ENCODE results near the gene ZCWPW2.
A peak's percentile ranks its signal among the peaks of the same experiment; 100 is the strongest.

ZCWPW2 gene

GRCh38 chr3:28462866-28463265, 114.3 kb downstream of the ZCWPW2 start:
- no peak for TF ChIP-seq CTCF (IDR thresholded peaks at IDR 0.05; ENCODE audit: insufficient read depth, low read length, poor library complexity, severe bottlenecking)
- DNase-seq (ENCODE audit: extremely low read depth, insufficient read length), result no peak
- Histone ChIP-seq H3K27me3 (replicated peaks; ENCODE audit: control insufficient read depth, insufficient read depth, low read length) (no peaks in the 10 kb centered on the region), H3K36me3 (ENCODE audit: control insufficient read depth, insufficient read depth, low read length) (no peaks in the 10 kb centered on the region), H3K4me3 (replicated peaks; ENCODE audit: low read depth, low read length) (no peak overlapping the region)

GRCh38 chr3:28467414-28467813, 118.9 kb downstream of the ZCWPW2 start:
- no peak for TF ChIP-seq CTCF (IDR thresholded peaks at IDR 0.05; ENCODE audit: insufficient read depth, low read length, poor library complexity, severe bottlenecking)
- Histone ChIP-seq H3K36me3 (ENCODE audit: control insufficient read depth, insufficient read depth, low read length) (no peaks in the 10 kb centered on the region), H3K4me3 (replicated peaks; ENCODE audit: low read depth, low read length) (no peak overlapping the region), H3K27me3 (replicated peaks; ENCODE audit: control insufficient read depth, insufficient read depth, low read length) (no peaks in the 10 kb centered on the region)
- DNase-seq (ENCODE audit: extremely low read depth, insufficient read length), result no peak

- no peak overlapping the region for H3K4me3 ChIP-seq (replicated peaks; ENCODE audit: low read depth, low read length)
- no peaks in the 10 kb centered on the region for H3K27me3 ChIP-seq (replicated peaks; ENCODE audit: control insufficient read depth, insufficient read depth, low read length)
- no peak for DNase-seq (ENCODE audit: extremely low read depth, insufficient read length)
- peak; percentile 59 for TF ChIP-seq CTCF (IDR thresholded peaks at IDR 0.05; ENCODE audit: insufficient read depth, low read length, poor library complexity, severe bottlenecking)
- no peaks in the 10 kb centered on the region for H3K36me3 ChIP-seq (ENCODE audit: control insufficient read depth, insufficient read depth, low read length)
These were observed 127.7 kb downstream of the ZCWPW2 start for GRCh38 chr3:28476194-28476593.

- no peak for DNase-seq (ENCODE audit: extremely low read depth, insufficient read length)
- TF ChIP-seq CTCF (IDR thresholded peaks at IDR 0.05; ENCODE audit: insufficient read depth, low read length, poor library complexity, severe bottlenecking), result no peak
- no peaks in the 10 kb centered on the region for H3K36me3 ChIP-seq (ENCODE audit: control insufficient read depth, insufficient read depth, low read length)
- no peaks in the 10 kb centered on the region for H3K27me3 ChIP-seq (replicated peaks; ENCODE audit: control insufficient read depth, insufficient read depth, low read length)
- no peak overlapping the region for H3K4me3 ChIP-seq (replicated peaks; ENCODE audit: low read depth, low read length)
These were observed 128.2 kb downstream of the ZCWPW2 start for GRCh38 chr3:28476764-28477163.

DNA sequence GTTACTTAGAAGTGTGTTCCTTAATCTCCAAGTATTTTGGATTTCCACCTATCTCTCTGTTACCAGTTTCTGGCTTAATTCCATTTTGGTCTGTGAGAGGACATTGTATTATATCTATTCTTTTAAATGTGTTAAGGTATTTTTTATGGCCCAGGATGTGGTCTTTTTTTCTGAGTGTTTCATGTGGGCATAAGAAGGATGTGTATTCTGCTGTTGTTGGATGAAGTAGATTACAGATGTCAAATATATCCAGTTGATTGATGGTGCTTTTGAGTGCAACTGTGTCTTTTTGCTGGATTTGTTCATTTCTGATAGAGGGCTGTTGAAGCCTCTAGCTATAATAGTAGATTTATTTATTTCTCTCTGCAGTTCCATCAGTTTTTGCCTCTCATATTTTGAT, 136.6 kb downstream of the ZCWPW2 start:
- no peak for DNase-seq (ENCODE audit: extremely low read depth, insufficient read length)

More for the DNA sequence above, 136.6 kb downstream of the ZCWPW2 start:
- H3K4me3 ChIP-seq (replicated peaks; ENCODE audit: low read depth, low read length), result no peak overlapping the region
- no peak for TF ChIP-seq CTCF (IDR thresholded peaks at IDR 0.05; ENCODE audit: insufficient read depth, low read length, poor library complexity, severe bottlenecking)
- H3K36me3 ChIP-seq (ENCODE audit: control insufficient read depth, insufficient read depth, low read length), result no peaks in the 10 kb centered on the region
- H3K27me3 ChIP-seq (replicated peaks; ENCODE audit: control insufficient read depth, insufficient read depth, low read length), result no peaks in the 10 kb centered on the region

All from GM06990 (cell line).